ENCODE results near the gene ACSS2. TPM values are rescaled to one million over a fixed set of nuclear protein-coding genes. Genes with fewer than 3 reads are reported as not detected.
A peak's percentile ranks its signal among the peaks of the same experiment; 100 is the strongest.

ACSS2 gene
- total and polyA plus RNA-seq, 2 donors from 2014 or later = 53.1 to 98.9 TPM

GRCh38 chr20:34849778-34850177 lies 26.6 kb upstream of the ACSS2 start:
- H3K36me3 ChIP-seq (ENCODE audit: control insufficient read depth in 2 of 3, insufficient read depth in 3 of 3, low read length in 3 of 3) = peaks cover 0 to 32% (median 13%) of the 10 kb centered on the region in 3 donors
- H3K9me3 ChIP-seq (ENCODE audit: control insufficient read depth in 2 of 3, insufficient read depth in 1 of 3, low read length in 3 of 3) = no peaks in the 10 kb centered on the region
- H3K27me3 ChIP-seq (ENCODE audit: control insufficient read depth, insufficient read depth, low read length) = no peaks in the 10 kb centered on the region
- H3K27ac ChIP-seq (ENCODE audit: low read depth in 2 of 2, low read length in 2 of 2) = no peak overlapping the region
- DNase-seq (no peak), FAIRE-seq (no peak)
- no peak for TF ChIP-seq CTCF (IDR thresholded peaks at IDR 0.05; ENCODE audit: borderline replicate concordance, extremely low read depth, insufficient read depth)
- no peak overlapping the region for H3K9ac ChIP-seq (ENCODE audit: low read length in 3 of 3)
- H3K4me3 ChIP-seq (ENCODE audit: low read length in 3 of 3) = no peak overlapping the region
- no peaks in the 10 kb centered on the region for H3K4me1 ChIP-seq (ENCODE audit: control insufficient read depth in 2 of 3, insufficient read depth in 2 of 3, low read depth in 1 of 3, low read length in 3 of 3)
- intact Hi-C loops (cut with DNase I) = no loop called here

GRCh38 chr20:34850969-34851368 lies 25.4 kb upstream of the ACSS2 start:
- intact Hi-C loops (cut with DNase I) = no loop called here
- Histone ChIP-seq H3K27ac (ENCODE audit: low read depth in 2 of 2, low read length in 2 of 2) (no peak overlapping the region), H3K9ac (ENCODE audit: low read length in 3 of 3) (no peak overlapping the region), H3K9me3 (ENCODE audit: control insufficient read depth in 2 of 3, insufficient read depth in 1 of 3, low read length in 3 of 3) (no peaks in the 10 kb centered on the region), H3K27me3 (ENCODE audit: control insufficient read depth, insufficient read depth, low read length) (no peaks in the 10 kb centered on the region), H3K4me3 (ENCODE audit: low read length in 3 of 3) (no peak overlapping the region), H3K36me3 (ENCODE audit: control insufficient read depth in 2 of 3, insufficient read depth in 3 of 3, low read length in 3 of 3) (peaks cover 0 to 41% (median 17%) of the 10 kb centered on the region in 3 donors), H3K4me1 (ENCODE audit: control insufficient read depth in 2 of 3, insufficient read depth in 2 of 3, low read depth in 1 of 3, low read length in 3 of 3) (no peaks in the 10 kb centered on the region)
- no peak for TF ChIP-seq CTCF (IDR thresholded peaks at IDR 0.05; ENCODE audit: borderline replicate concordance, extremely low read depth, insufficient read depth)
- DNase-seq (no peak), FAIRE-seq (no peak)

- no peaks in the 10 kb centered on the region for H3K4me1 ChIP-seq (ENCODE audit: control insufficient read depth in 2 of 3, insufficient read depth in 2 of 3, low read depth in 1 of 3, low read length in 3 of 3)
- H3K4me3 ChIP-seq (ENCODE audit: low read length in 3 of 3) = no peak overlapping the region
- intact Hi-C loops (cut with DNase I) = no loop called here
- no peaks in the 10 kb centered on the region for H3K9me3 ChIP-seq (ENCODE audit: control insufficient read depth in 2 of 3, insufficient read depth in 1 of 3, low read length in 3 of 3)
- no peak for TF ChIP-seq CTCF (IDR thresholded peaks at IDR 0.05; ENCODE audit: borderline replicate concordance, extremely low read depth, insufficient read depth)
- DNase-seq (no peak), FAIRE-seq (no peak)
- H3K27me3 ChIP-seq (ENCODE audit: control insufficient read depth, insufficient read depth, low read length) = no peaks in the 10 kb centered on the region
- peaks cover 0 to 48% (median 20%) of the 10 kb centered on the region in 3 donors for H3K36me3 ChIP-seq (ENCODE audit: control insufficient read depth in 2 of 3, insufficient read depth in 3 of 3, low read length in 3 of 3)
- H3K9ac ChIP-seq (ENCODE audit: low read length in 3 of 3) = no peak overlapping the region
- no peak overlapping the region for H3K27ac ChIP-seq (ENCODE audit: low read depth in 2 of 2, low read length in 2 of 2)
Measured at GRCh38 chr20:34852298-34852697, 24.1 kb upstream of the ACSS2 start.

GRCh38 chr20:34859367-34859766 lies 17.0 kb upstream of the ACSS2 start:
- H3K4me3 ChIP-seq (ENCODE audit: low read length in 3 of 3) = no peak overlapping the region
- peaks cover 0 to 3% (median 0%) of the 10 kb centered on the region in 3 donors for H3K4me1 ChIP-seq (ENCODE audit: control insufficient read depth in 2 of 3, insufficient read depth in 2 of 3, low read depth in 1 of 3, low read length in 3 of 3)
- no peak for FAIRE-seq
- no peaks in the 10 kb centered on the region for H3K27me3 ChIP-seq (ENCODE audit: control insufficient read depth, insufficient read depth, low read length)
- TF ChIP-seq CTCF (IDR thresholded peaks at IDR 0.05; ENCODE audit: borderline replicate concordance, extremely low read depth, insufficient read depth) = no peak
- peaks cover 0 to 20% (median 17%) of the 10 kb centered on the region in 3 donors for H3K36me3 ChIP-seq (ENCODE audit: control insufficient read depth in 2 of 3, insufficient read depth in 3 of 3, low read length in 3 of 3)
- no peak overlapping the region for H3K9ac ChIP-seq (ENCODE audit: low read length in 3 of 3)
- no peaks in the 10 kb centered on the region for H3K9me3 ChIP-seq (ENCODE audit: control insufficient read depth in 2 of 3, insufficient read depth in 1 of 3, low read length in 3 of 3)
- H3K27ac ChIP-seq (ENCODE audit: low read depth in 2 of 2, low read length in 2 of 2) = no peak overlapping the region
- peak in 1 of 5 donors; percentile 74 for DNase-seq
- intact Hi-C loops (cut with DNase I) = no loop called here
